ENCODE measurements around the gene ENDOD1. TPM values are rescaled to one million over a fixed set of nuclear protein-coding genes. Genes with fewer than 3 reads are reported as not detected.

Gene ENDOD1
- total RNA-seq, 2 donors from 2014 or later: 49.6 to 79.8 TPM

DNA sequence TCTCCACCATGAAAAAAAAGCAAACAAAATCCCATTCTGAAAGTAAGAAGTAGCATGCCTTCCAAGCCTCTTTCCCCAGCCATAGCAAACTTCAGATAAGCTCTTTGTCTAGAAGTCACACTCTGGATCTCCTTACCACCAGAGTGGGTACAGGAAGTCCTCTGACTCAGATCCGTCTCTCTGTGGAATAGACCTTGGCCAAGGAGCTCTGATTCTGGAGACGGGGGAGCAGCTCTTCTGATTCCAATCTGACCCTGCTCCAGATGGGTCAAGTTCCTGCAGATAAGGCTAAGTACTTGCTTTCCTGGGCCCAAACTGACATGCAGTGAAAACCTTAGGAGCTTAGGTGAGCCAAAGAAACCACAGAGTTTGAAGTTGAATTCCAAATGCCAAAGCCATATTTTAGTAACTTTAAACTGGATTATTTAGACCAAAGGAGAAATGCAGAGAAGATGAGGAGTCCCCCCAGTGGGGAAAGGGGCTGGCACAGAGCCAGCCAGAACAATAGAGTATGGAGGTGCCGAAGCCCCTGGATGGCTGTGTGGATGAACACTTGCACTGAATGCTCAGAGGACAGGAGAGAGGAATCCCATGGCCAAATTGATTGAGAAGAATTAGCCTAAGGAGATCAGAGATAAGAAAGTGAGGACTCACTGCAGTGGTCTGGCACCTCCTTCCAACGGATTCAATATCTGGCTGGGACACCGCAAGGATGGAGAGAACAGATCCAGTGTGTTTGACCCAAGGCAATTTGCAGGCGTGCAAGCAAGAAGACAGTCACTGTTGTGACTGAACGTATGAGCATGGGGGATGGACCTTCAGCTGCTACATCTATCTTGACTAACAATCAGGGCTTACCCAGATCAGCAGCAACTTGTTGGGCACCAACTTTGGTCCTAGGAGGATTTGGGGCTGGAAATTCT is 54.9 kb downstream of the ENDOD1 start:
- Histone ChIP-seq H3K27ac (no peak overlapping the region), H3K36me3 (no peaks in the 10 kb centered on the region), H3K9me3 (no peaks in the 10 kb centered on the region), H3K27me3 (replicated peaks; ENCODE audit: insufficient read depth) (no peaks in the 10 kb centered on the region), H3K4me3 (no peak overlapping the region), H3K4me1 (replicated peaks) (no peaks in the 10 kb centered on the region)
- 84% methylated on average over 7 of the region's 7 CpGs for WGBS
- no peak for DNase-seq (ENCODE audit: low spot score)
- TF ChIP-seq, protein P1, sequence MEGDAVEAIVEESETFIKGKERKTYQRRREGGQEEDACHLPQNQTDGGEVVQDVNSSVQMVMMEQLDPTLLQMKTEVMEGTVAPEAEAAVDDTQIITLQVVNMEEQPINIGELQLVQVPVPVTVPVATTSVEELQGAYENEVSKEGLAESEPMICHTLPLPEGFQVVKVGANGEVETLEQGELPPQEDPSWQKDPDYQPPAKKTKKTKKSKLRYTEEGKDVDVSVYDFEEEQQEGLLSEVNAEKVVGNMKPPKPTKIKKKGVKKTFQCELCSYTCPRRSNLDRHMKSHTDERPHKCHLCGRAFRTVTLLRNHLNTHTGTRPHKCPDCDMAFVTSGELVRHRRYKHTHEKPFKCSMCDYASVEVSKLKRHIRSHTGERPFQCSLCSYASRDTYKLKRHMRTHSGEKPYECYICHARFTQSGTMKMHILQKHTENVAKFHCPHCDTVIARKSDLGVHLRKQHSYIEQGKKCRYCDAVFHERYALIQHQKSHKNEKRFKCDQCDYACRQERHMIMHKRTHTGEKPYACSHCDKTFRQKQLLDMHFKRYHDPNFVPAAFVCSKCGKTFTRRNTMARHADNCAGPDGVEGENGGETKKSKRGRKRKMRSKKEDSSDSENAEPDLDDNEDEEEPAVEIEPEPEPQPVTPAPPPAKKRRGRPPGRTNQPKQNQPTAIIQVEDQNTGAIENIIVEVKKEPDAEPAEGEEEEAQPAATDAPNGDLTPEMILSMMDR (IDR thresholded peaks at IDR 0.05): no peak
- TF ChIP-seq POLR2A (IDR thresholded peaks at IDR 0.05) (no peak), POLR2AphosphoS5 (IDR thresholded peaks at IDR 0.05) (no peak)
- intact Hi-C loops (cut with DNase I): no loop called here

DNA sequence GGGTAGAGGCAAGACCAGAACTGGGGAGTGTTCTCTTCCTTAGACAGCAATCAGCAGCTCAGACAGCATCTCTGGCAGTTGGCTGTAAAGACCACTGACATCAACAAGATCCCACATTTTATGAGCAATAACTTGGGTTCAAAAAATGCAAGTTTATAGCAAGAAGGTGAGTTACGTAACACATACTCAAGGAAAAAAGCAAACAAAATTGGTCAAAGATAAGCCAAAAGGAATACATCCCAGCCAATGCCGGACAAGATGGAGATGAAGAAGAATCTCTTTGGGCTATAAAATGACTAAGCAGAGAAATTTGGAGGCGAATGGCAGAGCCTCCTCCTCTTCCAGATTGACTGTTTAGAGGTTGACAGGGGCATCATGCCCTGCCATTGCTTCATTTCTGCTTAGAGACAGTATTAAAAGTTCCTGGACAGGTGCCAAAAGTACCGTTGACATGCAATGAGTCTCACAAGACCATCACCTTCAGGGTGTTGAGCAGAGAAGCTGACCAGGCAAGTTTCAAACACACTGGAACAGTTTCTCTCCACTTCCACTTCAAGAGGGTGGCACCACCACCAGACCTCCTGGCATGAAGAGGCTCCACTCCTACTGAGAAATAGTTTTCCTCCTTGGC is 55.9 kb downstream of the ENDOD1 start:
- no peak for DNase-seq (ENCODE audit: low spot score)
- intact Hi-C loops (cut with DNase I): no loop called here
- H3K27me3 ChIP-seq (replicated peaks; ENCODE audit: insufficient read depth): no peaks in the 10 kb centered on the region
- H3K36me3 ChIP-seq: no peaks in the 10 kb centered on the region
- no peaks in the 10 kb centered on the region for H3K9me3 ChIP-seq
- TF ChIP-seq, protein P1 (IDR thresholded peaks at IDR 0.05): no peak
- no peak for TF ChIP-seq POLR2AphosphoS5 (IDR thresholded peaks at IDR 0.05)
- H3K4me3 ChIP-seq: no peak overlapping the region
- H3K27ac ChIP-seq: no peak overlapping the region
- WGBS: 60% methylated on average over 4 of the region's 4 CpGs
- H3K4me1 ChIP-seq (replicated peaks): no peaks in the 10 kb centered on the region

DNA sequence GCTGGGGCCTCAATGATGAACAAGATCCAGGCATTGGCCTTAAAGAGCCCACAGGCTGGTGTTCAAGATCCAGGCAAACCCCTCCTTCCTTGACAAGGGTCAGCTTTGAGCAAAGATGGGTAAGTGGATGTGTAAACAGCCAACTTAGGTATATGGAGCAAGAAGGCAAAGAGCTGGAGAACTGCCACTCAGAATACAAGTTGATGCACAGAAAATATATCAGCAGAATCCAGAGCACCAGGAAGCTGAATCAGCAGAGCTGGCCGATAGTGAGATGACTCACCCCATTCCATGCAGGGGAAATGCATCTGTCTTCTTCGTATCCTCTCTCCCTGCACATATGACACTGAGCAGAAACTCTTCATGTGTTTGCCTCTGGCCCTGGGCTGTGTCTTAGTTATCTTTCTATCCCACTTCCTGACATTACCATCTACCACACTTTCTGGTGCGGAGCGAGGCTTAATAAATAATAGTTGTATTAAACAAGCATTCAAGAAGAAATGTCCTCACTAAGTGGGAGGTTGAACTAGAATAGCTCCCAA is 57.8 kb downstream of the ENDOD1 start:
- 29% methylated on average over 4 of the region's 4 CpGs for WGBS
- Histone ChIP-seq H3K27me3 (replicated peaks; ENCODE audit: insufficient read depth) (no peaks in the 10 kb centered on the region), H3K27ac (peak overlapping the region in 1 of 2 donors; percentile 7)

DNA sequence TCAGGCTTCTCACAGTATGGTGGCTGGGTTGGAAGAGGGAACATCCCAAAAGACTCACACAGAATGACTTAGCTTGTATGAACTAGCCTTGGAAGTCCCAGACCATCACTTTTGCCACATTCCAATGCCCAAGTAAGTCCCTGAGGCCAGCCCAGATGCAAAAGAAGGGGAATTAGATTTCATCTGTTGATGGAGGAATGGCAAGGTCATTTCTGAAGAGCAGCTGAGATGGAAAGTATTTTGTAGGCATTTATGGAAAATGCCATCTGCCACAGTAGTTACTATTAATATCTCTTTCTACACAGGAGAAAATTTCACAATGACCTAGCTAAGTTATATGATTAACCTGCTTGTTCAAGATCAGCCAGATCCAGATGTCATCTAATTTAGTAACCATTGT is 58.8 kb downstream of the ENDOD1 start:
- Histone ChIP-seq H3K4me3 (no peak overlapping the region), H3K27me3 (replicated peaks; ENCODE audit: insufficient read depth) (no peaks in the 10 kb centered on the region), H3K36me3 (no peaks in the 10 kb centered on the region), H3K27ac (no peak overlapping the region), H3K4me1 (replicated peaks) (no peaks in the 10 kb centered on the region), H3K9me3 (no peaks in the 10 kb centered on the region)
- intact Hi-C loops (cut with DNase I): loop anchor here (2.0 kb wide), 1 partner anchor 176 kb away; the partner anchor contains the start of genes CWC15 and KDM4D
- no peak for DNase-seq (ENCODE audit: low spot score)
- TF ChIP-seq, protein P1 (IDR thresholded peaks at IDR 0.05): no peak
- no peak for TF ChIP-seq POLR2AphosphoS5 (IDR thresholded peaks at IDR 0.05)
- no peak for TF ChIP-seq POLR2A (IDR thresholded peaks at IDR 0.05)

More for the DNA sequence above, 57.8 kb downstream of the ENDOD1 start:
- TF ChIP-seq, protein P1 (IDR thresholded peaks at IDR 0.05): no peak
- TF ChIP-seq POLR2A (IDR thresholded peaks at IDR 0.05) (no peak), POLR2AphosphoS5 (IDR thresholded peaks at IDR 0.05) (no peak)
- Histone ChIP-seq H3K4me3 (no peak overlapping the region), H3K4me1 (replicated peaks) (no peaks in the 10 kb centered on the region), H3K9me3 (no peaks in the 10 kb centered on the region), H3K36me3 (no peaks in the 10 kb centered on the region)
- intact Hi-C loops (cut with DNase I): no loop called here
- DNase-seq (ENCODE audit: low spot score): no peak

Data from prostate gland (tissue), 2 donors.